Purkinje cell (primary cell): ENCODE results near the gene ULBP1. TPM values are rescaled to one million over a fixed set of nuclear protein-coding genes. Genes with fewer than 3 reads are reported as not detected.

Source experiments
- polyA plus RNA-seq: library from polyadenylated mRNA; unstranded; fragments of >200 nt; fragmentation: Nextera tagmentation; gene quantifications from 2 replicates; pipeline ENCODE4 v1.2.1, GENCODE V29; 2014

Gene ULBP1
- not detected in 2 replicates for polyA plus RNA-seq

DNA sequence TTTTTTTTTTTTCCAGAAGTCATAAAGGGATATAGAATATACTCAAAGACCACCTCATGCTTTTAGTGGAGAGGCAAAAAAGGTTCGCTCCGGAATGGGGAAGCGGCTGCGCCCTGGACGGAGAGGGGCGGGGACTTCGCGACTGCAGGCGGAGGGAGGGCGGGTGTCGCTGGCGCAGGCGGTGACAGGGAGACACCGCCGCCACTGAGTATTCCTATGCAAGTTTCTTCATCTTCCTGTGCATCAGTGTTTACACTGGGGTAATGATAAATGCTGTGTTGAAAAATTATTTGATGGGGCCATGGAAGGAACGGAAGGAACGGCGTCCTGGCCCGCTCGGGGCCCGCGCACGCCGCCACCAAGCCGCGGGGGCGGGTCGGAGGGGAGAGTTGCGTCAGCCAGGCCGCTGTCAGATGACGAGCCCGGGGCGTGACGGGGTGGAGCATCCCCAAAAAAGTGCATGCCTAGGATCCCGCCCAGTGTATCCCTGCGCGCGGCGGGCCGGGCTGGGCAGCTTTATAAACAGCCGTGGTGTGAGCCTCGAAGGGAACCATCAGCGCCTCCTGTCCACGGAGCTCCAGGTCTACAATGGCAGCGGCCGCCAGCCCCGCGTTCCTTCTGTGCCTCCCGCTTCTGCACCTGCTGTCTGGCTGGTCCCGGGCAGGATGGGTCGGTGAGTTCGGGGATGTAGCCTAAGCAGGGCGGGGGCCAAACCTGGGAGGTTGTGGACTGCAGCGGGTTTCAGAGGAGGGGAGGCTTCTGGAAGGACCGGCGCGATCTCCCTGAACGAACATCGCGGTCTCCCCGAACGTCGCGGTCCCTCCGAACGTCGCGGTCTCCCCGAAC is at the start of gene ULBP1:
Gene ULBP1 (plus strand): TSS at position 482 of the 846 bp plus-strand sequence. CDS start 107 bp downstream, at position 589.

DNA sequence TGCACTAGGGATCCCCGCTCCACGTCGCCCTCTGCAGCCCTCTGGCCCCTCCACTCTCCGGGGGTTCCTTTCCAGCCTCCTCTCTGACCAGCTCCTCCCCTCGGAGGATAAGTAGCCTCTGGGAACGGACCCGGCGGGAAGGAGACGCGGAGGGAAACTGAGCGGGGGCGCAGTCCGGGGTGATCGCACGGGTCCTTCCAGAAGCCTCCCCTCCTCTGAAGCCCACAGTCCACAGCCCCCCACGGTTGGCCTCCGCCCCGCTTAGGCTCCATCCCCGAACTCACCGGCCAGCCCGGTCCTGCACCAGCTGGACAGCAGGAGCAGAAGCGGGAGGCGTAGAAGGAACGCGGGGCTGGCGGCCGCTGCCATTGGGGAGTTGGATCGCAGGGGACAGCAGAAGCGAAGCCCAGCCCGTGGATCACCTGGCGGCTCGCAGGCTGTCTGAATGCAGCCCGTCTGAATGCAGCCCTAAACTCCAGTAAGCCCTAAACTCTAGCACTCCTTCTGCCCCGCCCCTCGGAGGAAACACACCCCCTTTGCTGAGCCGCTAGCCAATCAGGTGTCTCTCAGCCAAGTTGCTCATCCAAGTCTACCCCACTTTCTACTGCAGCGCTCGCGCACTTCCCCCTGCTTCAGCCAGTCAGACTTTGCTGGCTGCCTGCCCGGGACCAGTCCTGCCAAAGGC is 41.0 kb upstream of the ULBP1 start, which contains the start of gene RAET1G:
Gene RAET1G (minus strand): TSS at position 480 of the 685 bp plus-strand sequence. CDS start 111 bp downstream, at position 369.

DNA sequence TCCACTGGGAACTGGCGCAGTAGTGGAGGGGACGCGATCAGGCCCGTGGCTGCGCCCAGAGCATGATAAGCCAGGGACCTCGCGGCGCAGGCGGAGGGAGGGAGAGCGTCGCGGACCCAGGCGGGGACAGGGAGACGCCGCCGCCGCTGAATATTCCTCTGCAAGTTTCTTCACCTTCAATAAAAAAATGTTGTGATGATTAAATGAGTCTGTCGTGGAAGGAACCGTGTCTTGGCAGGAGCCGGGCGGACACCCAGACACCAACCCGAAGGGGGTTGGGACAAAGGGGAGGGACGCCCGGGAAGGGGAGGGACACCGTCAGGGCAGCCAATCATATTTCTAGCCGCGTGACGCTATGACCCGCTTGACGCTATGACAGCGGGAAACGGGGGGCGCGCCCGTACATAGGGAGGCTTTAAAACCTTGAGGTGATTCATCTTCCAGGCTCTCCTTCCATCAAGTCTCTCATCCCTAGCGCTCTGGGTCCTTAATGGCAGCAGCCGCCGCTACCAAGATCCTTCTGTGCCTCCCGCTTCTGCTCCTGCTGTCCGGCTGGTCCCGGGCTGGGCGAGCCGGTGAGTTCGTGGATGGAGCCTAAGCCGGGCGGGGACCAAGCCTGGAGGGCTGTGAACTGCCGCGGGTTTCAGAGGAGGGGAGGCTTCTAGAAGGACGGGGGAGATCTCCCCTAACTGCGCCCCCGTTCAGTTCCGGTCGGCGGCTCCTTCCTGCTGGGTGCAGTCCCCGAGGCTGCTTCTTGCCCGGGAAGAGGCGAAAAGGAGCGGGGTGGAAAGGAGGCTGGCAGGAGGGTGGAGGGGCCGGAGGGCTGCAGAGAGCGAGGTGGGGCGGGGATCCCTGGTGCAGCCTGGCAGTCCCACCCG is 21.9 kb upstream of the ULBP1 start, which contains the start of gene ULBP2:
Gene ULBP2 (plus strand): TSS at position 432 of the 878 bp plus-strand sequence. CDS start 59 bp downstream, at position 491.

Other genes starting within 250 kb of the ULBP1 start
- gene LATS1, start 245.8 kb upstream of the ULBP1 start, polyA plus RNA-seq: 5.4 and 8.0 TPM in 2 replicates
- gene NUP43, start 217.4 kb upstream of the ULBP1 start, polyA plus RNA-seq: 9.1 and 13.5 TPM in 2 replicates
- gene PCMT1, start 214.2 kb upstream of the ULBP1 start, polyA plus RNA-seq: 413 and 492 TPM in 2 replicates
- 46.1 and 48.8 TPM in 2 replicates for gene LRP11, start 99.6 kb upstream of the ULBP1 start, polyA plus RNA-seq
- gene RAET1E, start 65.8 kb upstream of the ULBP1 start, polyA plus RNA-seq: 0.34 TPM in 1 of 2 replicates, not detected in the other
- not detected in 2 replicates for gene RAET1G, start 40.8 kb upstream of the ULBP1 start, polyA plus RNA-seq
- gene ULBP2, start 21.9 kb upstream of the ULBP1 start, polyA plus RNA-seq: 5.6 and 9.5 TPM in 2 replicates
- not detected in 2 replicates for gene RAET1L, start 61.6 kb downstream of the ULBP1 start, polyA plus RNA-seq
- not detected in 2 replicates for gene ULBP3, start 105.2 kb downstream of the ULBP1 start, polyA plus RNA-seq
- gene PPP1R14C, start 179.1 kb downstream of the ULBP1 start, polyA plus RNA-seq: 0.25 and 9.2 TPM in 2 replicates